DOHH2 (cell line): ENCODE measurements around the gene CIB4.

Source experiments
- H3F3A ChIP-seq: fragments of 200-600 bp; sonication (generic), shearing (Covaris generic); 2 replicates; pipeline ENCODE4 v1.6.0; 2016; ENCODE audit warnings: antibody characterized with exemption, mild to moderate bottlenecking; ENCODE audit not compliant: control insufficient read depth, insufficient read depth
- H3K27ac ChIP-seq: fragments of 200-600 bp; sonication (generic); 2 replicates; pipeline ENCODE4 v1.5.1; 2014; ENCODE audit warnings: low read depth, mild to moderate bottlenecking, low read length, moderate library complexity
- H3K27me3 ChIP-seq: fragments of 200-600 bp; sonication (generic); 2 replicates; pipeline ENCODE4 v1.6.1; 2014; ENCODE audit warnings: mild to moderate bottlenecking, low read length, mixed read lengths; ENCODE audit not compliant: control insufficient read depth
- H3K36me3 ChIP-seq: fragments of 200-600 bp; sonication (generic); 2 replicates; pipeline ENCODE4 v1.6.1; 2014; ENCODE audit warnings: mild to moderate bottlenecking, low read length, moderate library complexity, mixed read lengths; ENCODE audit not compliant: control insufficient read depth
- H3K4me1 ChIP-seq: fragments of 200-600 bp; sonication (generic); 2 replicates; pipeline ENCODE4 v1.6.1; 2014; ENCODE audit warnings: mild to moderate bottlenecking, low read length, mixed read lengths; ENCODE audit not compliant: control insufficient read depth
- H3K4me2 ChIP-seq: fragments of 200-600 bp; sonication (generic); 2 replicates; pipeline ENCODE4 v1.6.0; 2014; ENCODE audit warnings: mild to moderate bottlenecking, low read length, moderate library complexity
- H3K4me3 ChIP-seq: fragments of 200-600 bp; sonication (generic); 2 replicates; pipeline ENCODE4 v1.5.1; 2014; ENCODE audit warnings: mild to moderate bottlenecking, low read length, mixed read lengths
- H3K79me2 ChIP-seq: fragments of 200-600 bp; sonication (generic); 2 replicates; pipeline ENCODE4 v1.6.1; 2014; ENCODE audit warnings: mild to moderate bottlenecking, low read length, mixed read lengths; ENCODE audit not compliant: control insufficient read depth
- H3K9me2 ChIP-seq: fragments of 200-600 bp; sonication (generic); replicated peaks from 2 replicates; pipeline ENCODE4 v1.6.1; 2014; ENCODE audit warnings: mild to moderate bottlenecking, low read length, mixed read lengths; ENCODE audit not compliant: control insufficient read depth
- H3K9me3 ChIP-seq: fragments of 200-600 bp; sonication (generic); 2 replicates; pipeline ENCODE4 v1.6.1; 2014; ENCODE audit warnings: antibody characterized with exemption, low read length, mixed read lengths; ENCODE audit not compliant: control insufficient read depth, insufficient read depth
- H4K20me1 ChIP-seq: fragments of 200-600 bp; sonication (generic); 2 replicates; pipeline ENCODE4 v1.6.0; 2014; ENCODE audit warnings: low read depth, mild to moderate bottlenecking, antibody characterized with exemption, low read length, moderate library complexity; ENCODE audit not compliant: control insufficient read depth, insufficient read depth
- CTCF ChIP-seq: fragments of 200-600 bp; sonication (generic); IDR thresholded peaks from one replicate; pipeline ENCODE4 v1.5.1; 2014; ENCODE audit warnings: antibody characterized with exemption, mild to moderate bottlenecking, low read depth, low read length; ENCODE audit not compliant: poor library complexity, severe bottlenecking
- EZH2phosphoT487 ChIP-seq: fragments of 200-600 bp; sonication (generic); IDR thresholded peaks from 2 replicates; pipeline ENCODE4 v1.6.1; 2017; ENCODE audit warnings: borderline replicate concordance, mild to moderate bottlenecking, antibody characterized with exemption, low read length, moderate library complexity, mixed read lengths

CIB4 gene

GRCh38 chr2:26685989-26686839 lies 45.0 kb upstream of the CIB4 start:
- Histone ChIP-seq H3K27me3 (peaks cover 25% of the 10 kb centered on the region), H3K27ac (no peak overlapping the region), H3K4me1 (no peaks in the 10 kb centered on the region), H3K36me3 (no peaks in the 10 kb centered on the region), H3K9me2 (no peaks in the 10 kb centered on the region), H4K20me1 (no peaks in the 10 kb centered on the region), H3K79me2 (no peaks in the 10 kb centered on the region), H3K4me3 (no peak overlapping the region), H3K4me2 (no peak overlapping the region), H3K9me3 (no peaks in the 10 kb centered on the region), H3F3A (no peaks in the 10 kb centered on the region)
- TF ChIP-seq CTCF (no peak), EZH2phosphoT487 (no peak)

- Histone ChIP-seq H3K9me2 (no peaks in the 10 kb centered on the region), H3K79me2 (no peaks in the 10 kb centered on the region), H3K9me3 (no peaks in the 10 kb centered on the region), H3K27ac (no peak overlapping the region), H3K4me3 (no peak overlapping the region), H3K36me3 (no peaks in the 10 kb centered on the region), H3K4me2 (no peak overlapping the region), H3K27me3 (peaks cover 25% of the 10 kb centered on the region), H3F3A (no peaks in the 10 kb centered on the region), H4K20me1 (no peaks in the 10 kb centered on the region), H3K4me1 (no peaks in the 10 kb centered on the region)
- TF ChIP-seq EZH2phosphoT487 (no peak), CTCF (no peak)
These were observed 44.2 kb upstream of the CIB4 start for GRCh38 chr2:26685341-26685740.

GRCh38 chr2:26683583-26683982 lies 42.4 kb upstream of the CIB4 start:
- Histone ChIP-seq H3F3A (no peaks in the 10 kb centered on the region), H3K4me3 (no peak overlapping the region), H3K27me3 (peaks cover 33% of the 10 kb centered on the region), H3K9me3 (no peaks in the 10 kb centered on the region), H3K36me3 (no peaks in the 10 kb centered on the region), H3K9me2 (no peaks in the 10 kb centered on the region), H3K4me1 (no peaks in the 10 kb centered on the region), H3K79me2 (no peaks in the 10 kb centered on the region), H3K4me2 (no peak overlapping the region), H4K20me1 (no peaks in the 10 kb centered on the region), H3K27ac (no peak overlapping the region)
- TF ChIP-seq EZH2phosphoT487, result no peak
- TF ChIP-seq CTCF, result no peak
